Esophagus muscularis mucosa (tissue), 4 donors: Measurements from ENCODE around the gene KCNAB1. TPM values are rescaled to one million over a fixed set of nuclear protein-coding genes. Genes with fewer than 3 reads are reported as not detected.

Experiments used
- DNase-seq: peaks from one replicate; pipeline ENCODE4 v3.0.0-alpha.2; 2017; ENCODE audit errors: extremely low spot score
- H3K27ac ChIP-seq, 4 donors: fragments of 200-600 bp; sonication (generic); replicated peaks in 1 of 4; 1 replicate in 3 of 4; 2 replicates in 1 of 4; pipeline ENCODE4 v1.5.1; 2016 to 2019; ENCODE audit warnings: mild to moderate bottlenecking in 1 of 4
- H3K27me3 ChIP-seq, 4 donors: fragments of 200-600 bp; sonication (generic); one replicate each; pipeline versions ENCODE4 v1.5.1 to v1.6.0; 2016 to 2019
- H3K36me3 ChIP-seq, 4 donors: fragments of 200-600 bp; sonication (generic); one replicate each; pipeline ENCODE4 v1.5.1; 2016 to 2019
- H3K4me1 ChIP-seq, 4 donors: fragments of 200-600 bp; sonication (generic); one replicate each; pipeline ENCODE4 v1.5.1; 2016 to 2019
- H3K4me3 ChIP-seq, 4 donors: fragments of 200-600 bp; sonication (generic); 1 replicate in 2 of 4; 2 replicates in 2 of 4; pipeline ENCODE4 v1.5.1; 2016 to 2019; ENCODE audit warnings: mild to moderate bottlenecking in 4 of 4, moderate library complexity in 1 of 4
- H3K9me3 ChIP-seq, 4 donors: fragments of 200-600 bp; sonication (generic); 1 replicate in 3 of 4; 2 replicates in 1 of 4; pipeline ENCODE4 v1.5.1; 2016 to 2019
- EP300 ChIP-seq: sonication (generic); formaldehyde crosslinking; IDR thresholded peaks from one replicate; pipeline ENCODE4 v1.6.1; 2017; ENCODE audit warnings: antibody characterized with exemption
- POLR2A ChIP-seq: fragments of 450-650 bp; IDR thresholded peaks from one replicate; pipeline ENCODE4 v1.6.1; 2017; ENCODE audit warnings: antibody characterized with exemption, moderate library complexity, mild to moderate bottlenecking, low read depth
- POLR2AphosphoS5 ChIP-seq, 2 donors: sonication (generic); formaldehyde crosslinking; IDR thresholded peaks; one replicate each; pipeline ENCODE4 v1.6.1; 2017; ENCODE audit warnings: antibody characterized with exemption in 2 of 2
- WGBS: methylation state at CpG from one replicate; pipeline ENCODE4 v1.1.5; 2018; 5-methylcytosine and 5-hydroxymethylcytosine counted together
- intact Hi-C: fragments of 100-400 bp; cut with DNase I; formaldehyde crosslinking; loops from one replicate; pipeline ENCODE4 v1.15.1; 2023
- total RNA-seq, 4 donors: library from RNA; depleted of rRNA; stranded (reverse); fragments of >200 nt; gene quantifications; one replicate each; pipeline versions ENCODE4 v1.1.0 to v1.2.1, GENCODE V29; 2016
- TF ChIP-seq, protein P1 (sequence below), 3 experiments: fragments of 200-600 bp in 2 of 3; fragments of 450-650 bp in 1 of 3; sonication (generic) in 2 of 3; IDR thresholded peaks; one replicate each; pipeline ENCODE4 v1.5.1; 2017 to 2019; ENCODE audit warnings: antibody characterized with exemption in 3 of 3, mild to moderate bottlenecking in 2 of 3, moderate library complexity in 1 of 3

KCNAB1 gene
- total RNA-seq, 4 donors from 2014 or later = 0.83 to 5.9 (median 2.3) TPM

DNA sequence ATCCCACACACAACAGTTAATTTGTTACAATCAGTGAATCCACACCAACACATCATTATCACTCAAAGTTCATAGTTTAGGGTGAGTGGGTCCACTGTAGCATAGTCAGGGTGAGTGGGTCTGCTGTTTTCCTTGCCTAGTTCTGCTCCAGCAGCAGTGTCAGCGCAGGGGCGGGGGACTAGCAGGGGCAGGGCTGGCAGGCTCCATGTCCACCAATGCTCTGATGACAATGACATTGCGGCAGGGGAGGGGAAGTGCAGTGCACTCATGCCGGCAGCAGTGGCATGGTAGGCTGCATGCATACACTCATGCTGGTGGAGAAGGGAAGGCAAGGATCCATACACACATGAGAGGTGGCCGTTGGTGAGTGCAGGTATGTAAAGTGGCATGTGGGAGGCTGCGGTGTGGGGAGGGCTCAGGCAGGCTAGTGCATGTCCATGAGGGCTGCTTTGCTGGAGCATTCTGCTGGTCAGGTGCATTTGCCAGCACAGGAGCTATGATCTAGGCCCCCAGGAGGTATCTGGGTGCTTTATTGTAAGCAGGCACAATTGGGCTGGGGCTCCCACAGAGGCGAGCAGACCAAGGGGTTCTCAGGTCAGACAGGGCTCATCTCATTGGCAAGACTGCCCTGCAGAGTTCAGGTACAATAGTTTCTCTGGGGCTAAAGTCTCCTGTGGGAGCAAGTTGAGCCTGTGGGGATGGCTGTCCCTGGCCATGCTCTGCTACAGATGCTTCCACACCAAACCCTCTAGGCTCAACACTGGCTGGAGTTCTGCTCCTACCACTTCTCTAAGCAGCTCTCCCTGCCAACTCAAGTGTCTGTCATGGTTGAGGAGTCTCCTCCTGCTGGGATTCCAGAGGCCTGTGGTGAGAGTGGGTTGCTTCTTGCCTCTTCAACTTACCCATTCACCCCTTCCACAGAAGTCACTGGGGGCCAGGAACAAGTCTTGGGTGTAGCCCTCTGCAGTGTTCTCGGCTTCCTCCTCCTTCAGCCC, 81.3 kb downstream of the KCNAB1 start:
- no peaks in the 10 kb centered on the region for H3K9me3 ChIP-seq
- no peak overlapping the region for H3K4me3 ChIP-seq
- no peaks in the 10 kb centered on the region for H3K27me3 ChIP-seq
- DNase-seq = no peak
- TF ChIP-seq EP300 = no peak
- TF ChIP-seq POLR2AphosphoS5 (IDR thresholded peaks at IDR 0.05) = no peak
- TF ChIP-seq, protein P1, sequence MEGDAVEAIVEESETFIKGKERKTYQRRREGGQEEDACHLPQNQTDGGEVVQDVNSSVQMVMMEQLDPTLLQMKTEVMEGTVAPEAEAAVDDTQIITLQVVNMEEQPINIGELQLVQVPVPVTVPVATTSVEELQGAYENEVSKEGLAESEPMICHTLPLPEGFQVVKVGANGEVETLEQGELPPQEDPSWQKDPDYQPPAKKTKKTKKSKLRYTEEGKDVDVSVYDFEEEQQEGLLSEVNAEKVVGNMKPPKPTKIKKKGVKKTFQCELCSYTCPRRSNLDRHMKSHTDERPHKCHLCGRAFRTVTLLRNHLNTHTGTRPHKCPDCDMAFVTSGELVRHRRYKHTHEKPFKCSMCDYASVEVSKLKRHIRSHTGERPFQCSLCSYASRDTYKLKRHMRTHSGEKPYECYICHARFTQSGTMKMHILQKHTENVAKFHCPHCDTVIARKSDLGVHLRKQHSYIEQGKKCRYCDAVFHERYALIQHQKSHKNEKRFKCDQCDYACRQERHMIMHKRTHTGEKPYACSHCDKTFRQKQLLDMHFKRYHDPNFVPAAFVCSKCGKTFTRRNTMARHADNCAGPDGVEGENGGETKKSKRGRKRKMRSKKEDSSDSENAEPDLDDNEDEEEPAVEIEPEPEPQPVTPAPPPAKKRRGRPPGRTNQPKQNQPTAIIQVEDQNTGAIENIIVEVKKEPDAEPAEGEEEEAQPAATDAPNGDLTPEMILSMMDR (IDR thresholded peaks at IDR 0.05) = no peak
- no peak for TF ChIP-seq POLR2A
- no peak overlapping the region for H3K27ac ChIP-seq
- intact Hi-C loops = no loop called here
- no peaks in the 10 kb centered on the region for H3K4me1 ChIP-seq
- H3K36me3 ChIP-seq = no peaks in the 10 kb centered on the region
- 87% methylated on average over 8 of the region's 8 CpGs for WGBS

DNA sequence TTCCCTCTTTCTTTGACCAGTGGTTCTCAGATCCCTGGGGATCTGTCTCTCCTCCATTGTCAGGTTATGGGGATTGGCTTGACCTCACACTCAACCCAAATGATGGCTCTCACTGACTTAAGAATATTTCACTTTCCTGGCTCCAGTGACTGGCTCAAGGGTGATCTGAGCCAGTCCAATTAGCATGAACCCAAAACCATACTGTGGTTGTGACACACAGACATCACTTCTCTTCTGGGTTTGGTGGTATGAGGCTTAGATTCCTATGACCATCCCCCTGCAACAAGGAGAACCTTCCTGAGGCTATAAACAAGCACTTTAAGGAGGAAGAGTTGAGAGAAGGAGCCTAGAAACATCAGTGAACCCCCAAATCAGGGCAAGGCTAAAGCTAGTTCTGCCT, 85.8 kb downstream of the KCNAB1 start:
- TF ChIP-seq POLR2AphosphoS5 (IDR thresholded peaks at IDR 0.05) (no peak), EP300 (no peak)
- TF ChIP-seq, protein P1 (IDR thresholded peaks at IDR 0.05) = no peak
- no peaks in the 10 kb centered on the region for H3K27me3 ChIP-seq

DNA sequence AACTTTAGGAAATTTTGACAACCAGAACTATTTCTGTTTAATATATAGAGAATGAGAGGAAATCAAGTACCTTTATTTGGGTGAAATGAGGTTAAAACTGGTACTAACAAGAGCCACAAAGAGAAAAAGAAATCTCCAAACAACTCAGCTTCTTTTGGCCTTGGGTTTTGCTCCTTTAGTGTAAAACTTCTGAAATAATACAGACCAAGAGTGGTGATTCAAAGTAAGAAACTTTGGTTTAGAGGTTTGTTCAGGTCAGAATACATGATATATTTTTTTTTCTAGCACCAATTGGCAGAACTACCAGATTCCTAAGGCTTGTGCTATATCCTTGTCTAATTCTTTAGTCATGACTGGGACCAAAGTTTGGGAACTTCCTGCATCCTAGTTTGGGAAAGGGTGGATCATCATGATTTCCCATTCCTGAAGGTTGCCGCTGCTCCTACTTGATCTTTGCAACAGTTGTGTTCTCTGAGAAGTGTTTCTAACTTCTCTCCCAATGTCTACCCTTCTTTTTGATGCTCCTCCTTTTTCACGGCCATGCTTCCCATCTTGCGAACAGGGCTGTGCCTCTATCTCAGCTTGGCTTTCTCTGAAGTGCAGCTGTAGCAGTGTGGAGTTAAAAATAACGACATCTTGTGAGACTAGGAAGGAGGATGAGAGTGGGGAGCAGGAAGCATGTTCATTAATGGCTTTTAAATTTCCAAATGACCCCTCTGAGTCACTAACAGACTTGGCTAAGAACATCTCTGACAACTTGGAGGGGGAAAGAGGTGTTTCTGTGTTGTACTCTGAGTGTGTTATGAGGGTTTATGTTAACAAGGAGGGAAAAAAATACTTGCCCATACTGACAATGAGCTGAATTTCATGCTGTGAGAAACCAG, 87.7 kb downstream of the KCNAB1 start:
- TF ChIP-seq, protein P1 (IDR thresholded peaks at IDR 0.05) = no peak
- TF ChIP-seq EP300 (no peak), POLR2AphosphoS5 (IDR thresholded peaks at IDR 0.05) (no peak), POLR2A (no peak)
- no peak for DNase-seq
- intact Hi-C loops = no loop called here
- Histone ChIP-seq H3K4me3 (no peak overlapping the region), H3K9me3 (no peaks in the 10 kb centered on the region), H3K4me1 (peaks cover 0 to 14% (median 10%) of the 10 kb centered on the region in 4 donors), H3K36me3 (no peaks in the 10 kb centered on the region), H3K27ac (peak overlapping the region in 2 of 4 donors; percentile 20 to 35), H3K27me3 (no peaks in the 10 kb centered on the region)
- WGBS = 34% methylated on average over 4 of the region's 4 CpGs

More for the DNA sequence above, 85.8 kb downstream of the KCNAB1 start:
- intact Hi-C loops = no loop called here
- H3K4me3 ChIP-seq = no peak overlapping the region
- H3K9me3 ChIP-seq = no peaks in the 10 kb centered on the region
- H3K36me3 ChIP-seq = no peaks in the 10 kb centered on the region
- no peak for DNase-seq
- H3K4me1 ChIP-seq = peaks cover 0 to 14% (median 10%) of the 10 kb centered on the region in 4 donors
- H3K27ac ChIP-seq = no peak overlapping the region

DNA sequence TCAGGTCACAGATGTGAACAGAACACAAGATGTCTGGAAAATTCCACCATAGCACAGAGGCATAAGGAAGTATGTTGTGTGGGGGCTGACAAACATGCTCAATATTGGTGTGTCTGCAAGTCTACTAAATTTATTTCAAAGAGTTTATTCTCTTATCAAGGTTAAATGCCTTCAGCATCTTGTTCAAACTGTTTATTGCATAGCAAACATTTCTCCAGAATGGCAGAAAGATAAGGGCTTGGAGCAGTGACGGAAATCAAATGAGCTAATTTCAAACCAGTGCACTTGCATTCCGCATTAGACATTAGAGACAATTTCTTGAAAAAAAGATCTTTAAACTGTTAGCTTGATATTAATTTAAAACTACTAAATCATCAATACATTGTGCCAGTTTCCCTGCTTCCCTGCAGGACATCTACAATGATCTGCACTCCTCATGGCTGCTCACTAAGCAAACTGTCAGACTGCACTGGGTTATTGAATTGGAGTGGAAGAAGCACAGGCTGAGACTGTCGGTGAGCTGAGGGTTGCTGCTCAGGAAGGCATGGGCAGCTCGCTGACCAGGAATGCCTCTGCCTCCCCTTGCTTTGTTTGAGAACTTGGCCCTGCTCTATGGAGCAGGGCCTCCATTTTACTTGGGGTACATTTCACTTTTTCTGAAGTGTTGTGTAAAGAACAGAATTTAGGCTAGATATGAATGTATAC, 89.4 kb downstream of the KCNAB1 start:
- Histone ChIP-seq H3K27ac (no peak overlapping the region), H3K36me3 (no peaks in the 10 kb centered on the region), H3K27me3 (no peaks in the 10 kb centered on the region), H3K9me3 (no peaks in the 10 kb centered on the region), H3K4me1 (peaks cover 0 to 14% (median 10%) of the 10 kb centered on the region in 4 donors), H3K4me3 (no peak overlapping the region)
- TF ChIP-seq POLR2A (no peak), EP300 (no peak), POLR2AphosphoS5 (IDR thresholded peaks at IDR 0.05) (no peak)
- TF ChIP-seq, protein P1 (IDR thresholded peaks at IDR 0.05) = no peak
- intact Hi-C loops = no loop called here
- 91% methylated on average over 4 of the region's 4 CpGs for WGBS
- no peak for DNase-seq
